ENCODE measurements around the gene LAPTM5. TPM values are rescaled to one million over a fixed set of nuclear protein-coding genes. Genes with fewer than 3 reads are reported as not detected.

Gene LAPTM5
- total RNA-seq, 1 experiment from 2014 or later: 1.5 TPM

- Histone ChIP-seq H3K4me3 (replicated peaks in 1 of 2; ENCODE audit: low read depth in 1 of 2, low read length in 2 of 2) (no peak overlapping the region), H3K4me1 (ENCODE audit: control insufficient read depth in 1 of 2, insufficient read depth in 2 of 2, low read length in 2 of 2) (peaks cover 10 to 26% of the 10 kb centered on the region in 2 experiments), H4K20me1 (ENCODE audit: insufficient read depth) (no peaks in the 10 kb centered on the region), H3K9ac (ENCODE audit: low read length) (no peak overlapping the region), H3K4me2 (ENCODE audit: low read length) (no peak overlapping the region), H3K9me2 (ENCODE audit: insufficient read depth) (no peaks in the 10 kb centered on the region), H3K27ac (ENCODE audit: low read depth, low read length) (no peak overlapping the region), H3K36me3 (ENCODE audit: control insufficient read depth in 1 of 2, insufficient read depth in 2 of 2, low read length in 2 of 2) (no peaks in the 10 kb centered on the region), H3K9me3 (ENCODE audit: control insufficient read depth in 1 of 2, insufficient read depth in 1 of 2, low read depth in 1 of 2, low read length in 2 of 2) (peaks cover 0 to 7% of the 10 kb centered on the region in 2 experiments; a peak in 1 of 4 replicates), H3K27me3 (ENCODE audit: insufficient read depth, low read length) (no peaks in the 10 kb centered on the region), H3K79me2 (ENCODE audit: insufficient read depth, low read length) (no peaks in the 10 kb centered on the region), H2AFZ (ENCODE audit: low read depth, low read length, poor library complexity, severe bottlenecking) (no peak overlapping the region)
- no peak for DNase-seq (ENCODE audit: low read depth, low spot score)
- intact Hi-C loops (cut with micrococcal nuclease): no loop called here
- ATAC-seq: no peak
- CTCF ChIA-PET: no interaction called here
- RAD21 ChIA-PET (ENCODE audit: low non-redundant PET in 1 of 2, low total read pairs in 2 of 2, uncharacterized antibody in 2 of 2, unreplicated experiment in 2 of 2): no interaction called here
- TF ChIP-seq CTCF (IDR thresholded peaks at IDR 0.05 in 2 of 3, conservative IDR thresholded peaks at IDR 0.05 in 1 of 3; ENCODE audit: borderline replicate concordance in 1 of 3, insufficient read depth in 1 of 3, low read depth in 2 of 3, low read length in 2 of 3) (peak in 2 of 3 experiments; percentile 70 to 80; a peak in 4 of 6 replicates), POLR2A (IDR thresholded peaks at IDR 0.05; ENCODE audit: borderline replicate concordance, extremely low read depth, insufficient read depth, insufficient read length) (no peak), MAX (IDR thresholded peaks at IDR 0.05) (no peak)
- BruUV-seq (replicated peaks): no TSS peak
- POLR2A ChIA-PET: interaction anchor here (1.0 kb wide), 1 partner anchor 30 kb away, joined by 4 read pairs; no protein-coding TSS in a partner anchor
Measured at GRCh38 chr1:30715216-30715615, 42.4 kb downstream of the LAPTM5 start.

- no peaks in the 10 kb centered on the region for H3K36me3 ChIP-seq (ENCODE audit: control insufficient read depth in 1 of 2, insufficient read depth in 2 of 2, low read length in 2 of 2)
- H3K27ac ChIP-seq (ENCODE audit: low read depth, low read length): no peak overlapping the region
- ChIA-PET POLR2A (no interaction called here), CTCF (no interaction called here), RAD21 (ENCODE audit: low non-redundant PET in 1 of 2, low total read pairs in 2 of 2, uncharacterized antibody in 2 of 2, unreplicated experiment in 2 of 2) (no interaction called here)
- no peaks in the 10 kb centered on the region for H3K27me3 ChIP-seq (ENCODE audit: insufficient read depth, low read length)
- no peaks in the 10 kb centered on the region for H3K79me2 ChIP-seq (ENCODE audit: insufficient read depth, low read length)
- H3K9me2 ChIP-seq (ENCODE audit: insufficient read depth): no peaks in the 10 kb centered on the region
- no peak for TF ChIP-seq FOSL1 (IDR thresholded peaks at IDR 0.05; ENCODE audit: low read depth)
- no peak for DNase-seq (ENCODE audit: low read depth, low spot score)
- intact Hi-C loops (cut with micrococcal nuclease): no loop called here
- BruUV-seq (replicated peaks): no TSS peak
- no peak for ATAC-seq
- peaks cover 9 to 21% of the 10 kb centered on the region in 2 experiments for H3K4me1 ChIP-seq (ENCODE audit: control insufficient read depth in 1 of 2, insufficient read depth in 2 of 2, low read length in 2 of 2)
- H4K20me1 ChIP-seq (ENCODE audit: insufficient read depth): no peaks in the 10 kb centered on the region
- no peak overlapping the region for H2AFZ ChIP-seq (ENCODE audit: low read depth, low read length, poor library complexity, severe bottlenecking)
- peaks cover 0 to 7% of the 10 kb centered on the region in 2 experiments; a peak in 1 of 4 replicates for H3K9me3 ChIP-seq (ENCODE audit: control insufficient read depth in 1 of 2, insufficient read depth in 1 of 2, low read depth in 1 of 2, low read length in 2 of 2)
- no peak overlapping the region for H3K9ac ChIP-seq (ENCODE audit: low read length)
- H3K4me2 ChIP-seq (ENCODE audit: low read length): no peak overlapping the region
- H3K4me3 ChIP-seq (replicated peaks in 1 of 2; ENCODE audit: low read depth in 1 of 2, low read length in 2 of 2): no peak overlapping the region
Measured at GRCh38 chr1:30714536-30715090, 43.0 kb downstream of the LAPTM5 start.

Data from HCT116 (cell line).